Measurements from ENCODE around the gene LTA. TPM values are rescaled to one million over a fixed set of nuclear protein-coding genes. Genes with fewer than 3 reads are reported as not detected.

The LTA gene
- total RNA-seq, 1 donor from 2014 or later, result 0.22 TPM

GRCh38 chr6:31529329-31530150 lies 42.5 kb upstream of the LTA start:
- peaks cover 36% of the 10 kb centered on the region for H3K36me3 Mint-ChIP-seq
- TF ChIP-seq CTCF (conservative IDR thresholded peaks at IDR 0.05), result no peak
- no peak overlapping the region for H3K27ac Mint-ChIP-seq
- no peak overlapping the region for H3K4me3 Mint-ChIP-seq
- H3K4me1 Mint-ChIP-seq (ENCODE audit: unreplicated experiment), result peaks cover 4% of the 10 kb centered on the region
- no peaks in the 10 kb centered on the region for H3K27me3 Mint-ChIP-seq
- H3K9me3 Mint-ChIP-seq, result no peaks in the 10 kb centered on the region
- no peak for DNase-seq (ENCODE audit: extremely low spot score, unreplicated experiment)

- Mint-ChIP-seq H3K27me3 (no peaks in the 10 kb centered on the region), H3K36me3 (peaks cover 44% of the 10 kb centered on the region), H3K4me1 (ENCODE audit: unreplicated experiment) (peaks cover 4% of the 10 kb centered on the region), H3K27ac (peak overlapping the region; percentile 68), H3K4me3 (no peak overlapping the region), H3K9me3 (no peaks in the 10 kb centered on the region)
- TF ChIP-seq CTCF (conservative IDR thresholded peaks at IDR 0.05), result no peak
- no peak for DNase-seq (ENCODE audit: extremely low spot score, unreplicated experiment)
Measured at GRCh38 chr6:31530659-31531058, 41.4 kb upstream of the LTA start.

GRCh38 chr6:31531162-31531561 lies 40.9 kb upstream of the LTA start:
- Mint-ChIP-seq H3K9me3 (no peaks in the 10 kb centered on the region), H3K27me3 (no peaks in the 10 kb centered on the region), H3K4me1 (ENCODE audit: unreplicated experiment) (peaks cover 4% of the 10 kb centered on the region), H3K4me3 (no peak overlapping the region), H3K36me3 (peaks cover 50% of the 10 kb centered on the region), H3K27ac (no peak overlapping the region)
- no peak for DNase-seq (ENCODE audit: extremely low spot score, unreplicated experiment)
- TF ChIP-seq CTCF (conservative IDR thresholded peaks at IDR 0.05), result no peak

GRCh38 chr6:31531771-31532643 lies 40.1 kb upstream of the LTA start:
- Mint-ChIP-seq H3K27ac (no peak overlapping the region), H3K9me3 (no peaks in the 10 kb centered on the region), H3K27me3 (no peaks in the 10 kb centered on the region), H3K4me3 (no peak overlapping the region), H3K36me3 (peaks cover 55% of the 10 kb centered on the region), H3K4me1 (ENCODE audit: unreplicated experiment) (peaks cover 4% of the 10 kb centered on the region)
- TF ChIP-seq CTCF (conservative IDR thresholded peaks at IDR 0.05), result no peak
- DNase-seq (ENCODE audit: extremely low spot score, unreplicated experiment), result no peak

GRCh38 chr6:31532644-31533454 lies 39.2 kb upstream of the LTA start:
- peaks cover 4% of the 10 kb centered on the region for H3K4me1 Mint-ChIP-seq (ENCODE audit: unreplicated experiment)
- no peaks in the 10 kb centered on the region for H3K27me3 Mint-ChIP-seq
- H3K36me3 Mint-ChIP-seq, result peaks cover 55% of the 10 kb centered on the region
- TF ChIP-seq CTCF (conservative IDR thresholded peaks at IDR 0.05), result no peak
- no peak for DNase-seq (ENCODE audit: extremely low spot score, unreplicated experiment)
- no peaks in the 10 kb centered on the region for H3K9me3 Mint-ChIP-seq
- H3K27ac Mint-ChIP-seq, result peak overlapping the region; percentile 46
- H3K4me3 Mint-ChIP-seq, result no peak overlapping the region
